Measurements from ENCODE around the gene IDE. TPM values are rescaled to one million over a fixed set of nuclear protein-coding genes. Genes with fewer than 3 reads are reported as not detected.

IDE gene
- total RNA-seq, 1 experiment from 2014 or later = 66.4 TPM

DNA sequence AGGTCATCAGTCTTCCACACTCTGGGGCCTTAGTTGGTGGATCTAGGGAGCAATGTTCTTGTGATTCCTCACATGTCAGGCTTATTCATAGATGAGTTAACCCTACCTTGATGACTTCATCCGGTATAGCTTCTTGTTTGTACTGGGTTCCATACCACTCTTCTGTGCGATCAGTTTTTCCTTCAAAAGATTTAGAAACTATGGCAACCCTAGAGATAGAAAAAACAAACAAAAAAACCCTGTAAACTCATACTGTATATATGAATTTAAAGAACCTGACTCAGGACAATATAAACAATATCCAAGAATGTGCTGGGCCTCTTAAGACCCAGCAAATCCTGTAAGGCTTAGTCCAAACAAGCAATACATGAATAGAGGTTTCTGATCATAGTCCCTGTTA is 83.5 kb downstream of the IDE start:
- intact Hi-C loops (cut with micrococcal nuclease) = no loop called here
- Mint-ChIP-seq H3K27me3 (ENCODE audit: insufficient read depth, unreplicated experiment) (no peaks in the 10 kb centered on the region), H3K36me3 (ENCODE audit: insufficient read depth, unreplicated experiment) (peaks cover 88% of the 10 kb centered on the region), H3K4me1 (ENCODE audit: insufficient read depth, unreplicated experiment) (peaks cover 6% of the 10 kb centered on the region), H3K27ac (ENCODE audit: low read depth, unreplicated experiment) (no peak overlapping the region), H3K9me3 (ENCODE audit: unreplicated experiment) (no peaks in the 10 kb centered on the region), H3K4me3 (ENCODE audit: unreplicated experiment) (no peak overlapping the region)
- ChIA-PET CTCF (interaction anchor here (0.5 to 0.6 kb wide), 2 partner anchors 15 to 406 kb away, joined by 3 read pairs; no protein-coding TSS in a partner anchor), POLR2A (no interaction called here)
- BruUV-seq (replicated peaks) = no TSS peak
- TF ChIP-seq CTCF (IDR thresholded peaks at IDR 0.05; ENCODE audit: unreplicated experiment) = no peak
- no peak for DNase-seq (ENCODE audit: unreplicated experiment)

- BruUV-seq (replicated peaks) = no TSS peak
- Mint-ChIP-seq H3K4me1 (ENCODE audit: insufficient read depth, unreplicated experiment) (no peaks in the 10 kb centered on the region), H3K27ac (ENCODE audit: low read depth, unreplicated experiment) (no peak overlapping the region), H3K4me3 (ENCODE audit: unreplicated experiment) (no peak overlapping the region), H3K9me3 (ENCODE audit: unreplicated experiment) (no peaks in the 10 kb centered on the region), H3K27me3 (ENCODE audit: insufficient read depth, unreplicated experiment) (no peaks in the 10 kb centered on the region), H3K36me3 (ENCODE audit: insufficient read depth, unreplicated experiment) (peaks cover 98% of the 10 kb centered on the region)
- no peak for DNase-seq (ENCODE audit: unreplicated experiment)
- CTCF ChIA-PET = interaction anchor here (0.6 kb wide), 1 partner anchor 500 kb away, joined by 3 read pairs; no protein-coding TSS in a partner anchor
- POLR2A ChIA-PET = no interaction called here
- TF ChIP-seq CTCF (IDR thresholded peaks at IDR 0.05; ENCODE audit: unreplicated experiment) = no peak
- intact Hi-C loops (cut with micrococcal nuclease) = no loop called here
Observed at GRCh38 chr10:92486637-92487036, 87.3 kb downstream of the IDE start.

- BruUV-seq (replicated peaks) = no TSS peak
- Mint-ChIP-seq H3K36me3 (ENCODE audit: insufficient read depth, unreplicated experiment) (peaks cover 89% of the 10 kb centered on the region), H3K9me3 (ENCODE audit: unreplicated experiment) (no peaks in the 10 kb centered on the region), H3K4me3 (ENCODE audit: unreplicated experiment) (no peak overlapping the region), H3K27me3 (ENCODE audit: insufficient read depth, unreplicated experiment) (no peaks in the 10 kb centered on the region), H3K27ac (ENCODE audit: low read depth, unreplicated experiment) (no peak overlapping the region), H3K4me1 (ENCODE audit: insufficient read depth, unreplicated experiment) (no peaks in the 10 kb centered on the region)
- POLR2A ChIA-PET = no interaction called here
- TF ChIP-seq CTCF (IDR thresholded peaks at IDR 0.05; ENCODE audit: unreplicated experiment) = no peak
- intact Hi-C loops (cut with micrococcal nuclease) = no loop called here
- CTCF ChIA-PET = interaction anchor here (0.7 kb wide), 1 partner anchor 90 kb away, joined by 3 read pairs; the partner anchor contains the start of gene IDE
- DNase-seq (ENCODE audit: unreplicated experiment) = no peak
Observed at GRCh38 chr10:92483539-92483938, 90.4 kb downstream of the IDE start.

- Mint-ChIP-seq H3K4me3 (ENCODE audit: unreplicated experiment) (no peak overlapping the region), H3K27ac (ENCODE audit: low read depth, unreplicated experiment) (no peak overlapping the region), H3K27me3 (ENCODE audit: insufficient read depth, unreplicated experiment) (no peaks in the 10 kb centered on the region), H3K9me3 (ENCODE audit: unreplicated experiment) (no peaks in the 10 kb centered on the region), H3K36me3 (ENCODE audit: insufficient read depth, unreplicated experiment) (peaks cover 75% of the 10 kb centered on the region), H3K4me1 (ENCODE audit: insufficient read depth, unreplicated experiment) (no peaks in the 10 kb centered on the region)
- ChIA-PET CTCF (interaction anchor here (0.6 to 0.9 kb wide), 3 partner anchors 14 to 527 kb away, joined by 3 to 4 read pairs (median 3); no protein-coding TSS in a partner anchor), POLR2A (interaction anchor here (0.7 kb wide), 1 partner anchor 189 kb away, joined by 3 read pairs; the partner anchor contains the start of genes CPEB3 and MARCHF5)
- TF ChIP-seq CTCF (IDR thresholded peaks at IDR 0.05; ENCODE audit: unreplicated experiment) = no peak
- DNase-seq (ENCODE audit: unreplicated experiment) = no peak
- intact Hi-C loops (cut with micrococcal nuclease) = no loop called here
- no TSS peak for BruUV-seq (replicated peaks)
Observed at GRCh38 chr10:92480413-92480812, 93.5 kb downstream of the IDE start.

Measured in MCF 10A (cell line).